HS-27A (cell line): ENCODE measurements around the gene ADGRL1.

ENCODE experiments used
- DNase-seq: peaks from one replicate; pipeline ENCODE4 v3.0.0-alpha.2; 2012; ENCODE audit warnings: low read depth, missing footprints

Gene ADGRL1

DNA sequence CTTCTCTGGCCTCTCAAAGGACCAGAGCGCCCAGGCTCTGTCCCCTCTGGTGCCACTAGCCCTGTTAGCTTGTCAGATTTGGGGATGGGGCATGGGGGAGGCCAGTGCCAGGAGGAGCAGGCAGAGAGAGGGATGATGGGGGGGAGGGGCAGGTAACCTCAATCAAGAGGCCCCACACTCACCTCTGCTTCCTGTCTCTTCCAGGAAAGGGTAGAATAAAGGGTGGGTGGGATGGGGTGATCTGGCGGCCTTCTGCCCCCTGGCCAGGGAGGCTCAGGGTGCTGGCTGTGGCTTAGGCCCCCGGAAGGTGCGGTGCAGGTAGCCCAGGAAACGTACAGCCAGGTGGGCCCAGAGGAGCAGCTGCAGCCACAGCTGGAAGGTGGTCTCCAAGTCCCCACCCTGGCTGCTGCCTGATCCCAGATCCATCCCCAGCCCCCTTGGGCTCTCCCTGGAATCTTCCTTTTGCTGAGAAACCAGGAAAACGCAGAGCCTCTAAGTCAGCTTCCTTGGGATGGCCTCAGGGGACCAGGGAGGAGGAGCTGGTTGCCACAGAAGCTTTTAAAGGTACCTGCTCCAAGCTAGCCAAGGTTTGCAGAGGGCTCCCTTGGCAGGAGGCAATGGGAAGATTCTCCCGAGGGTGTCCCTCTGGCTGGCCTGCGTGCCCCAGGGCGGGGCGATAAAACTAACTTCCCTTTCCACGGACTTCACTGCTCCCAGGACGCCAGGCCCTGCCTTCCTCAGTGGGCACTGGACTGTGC, 93.7 kb downstream of the ADGRL1 start:
- DNase-seq, result no peak

DNA sequence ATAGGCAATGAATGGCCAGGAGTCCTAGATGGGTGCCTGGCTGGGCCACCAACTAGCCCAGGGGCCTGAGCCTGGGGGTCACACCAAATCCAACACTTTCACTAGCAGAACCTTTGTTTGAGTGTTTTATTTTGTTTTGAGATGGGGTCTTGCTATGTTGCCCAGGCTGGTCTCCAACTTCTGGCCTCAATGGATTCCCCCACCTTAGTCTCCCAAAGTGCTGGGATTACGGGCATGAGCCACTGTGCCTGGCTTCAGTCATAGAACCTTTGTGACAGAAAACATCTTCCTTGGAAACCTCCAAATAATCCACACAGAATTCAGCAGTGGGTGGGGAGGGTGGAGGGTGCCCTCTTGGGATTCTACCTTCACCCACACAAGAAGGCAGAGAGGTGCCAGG, 94.5 kb downstream of the ADGRL1 start:
- DNase-seq, result no peak

DNA sequence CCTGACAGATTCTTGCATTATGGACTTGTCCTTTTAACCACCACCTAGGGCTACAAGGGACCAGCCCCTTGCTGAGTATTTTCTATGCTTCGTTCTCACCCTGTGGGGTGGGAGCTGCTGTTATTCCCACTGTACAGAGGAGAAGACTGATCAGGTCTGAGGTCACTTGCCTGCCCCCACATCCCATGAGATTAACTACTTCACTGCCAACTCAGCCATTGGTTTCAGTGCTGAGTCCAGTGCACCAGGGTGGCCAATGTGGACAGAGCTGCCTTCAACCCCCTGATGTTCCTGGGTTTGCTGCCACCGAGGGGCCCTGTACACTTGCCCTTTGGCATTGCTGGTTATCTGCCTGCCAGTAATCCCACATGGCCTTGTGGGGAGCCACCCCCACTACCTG, 95.3 kb downstream of the ADGRL1 start:
- no peak for DNase-seq

DNA sequence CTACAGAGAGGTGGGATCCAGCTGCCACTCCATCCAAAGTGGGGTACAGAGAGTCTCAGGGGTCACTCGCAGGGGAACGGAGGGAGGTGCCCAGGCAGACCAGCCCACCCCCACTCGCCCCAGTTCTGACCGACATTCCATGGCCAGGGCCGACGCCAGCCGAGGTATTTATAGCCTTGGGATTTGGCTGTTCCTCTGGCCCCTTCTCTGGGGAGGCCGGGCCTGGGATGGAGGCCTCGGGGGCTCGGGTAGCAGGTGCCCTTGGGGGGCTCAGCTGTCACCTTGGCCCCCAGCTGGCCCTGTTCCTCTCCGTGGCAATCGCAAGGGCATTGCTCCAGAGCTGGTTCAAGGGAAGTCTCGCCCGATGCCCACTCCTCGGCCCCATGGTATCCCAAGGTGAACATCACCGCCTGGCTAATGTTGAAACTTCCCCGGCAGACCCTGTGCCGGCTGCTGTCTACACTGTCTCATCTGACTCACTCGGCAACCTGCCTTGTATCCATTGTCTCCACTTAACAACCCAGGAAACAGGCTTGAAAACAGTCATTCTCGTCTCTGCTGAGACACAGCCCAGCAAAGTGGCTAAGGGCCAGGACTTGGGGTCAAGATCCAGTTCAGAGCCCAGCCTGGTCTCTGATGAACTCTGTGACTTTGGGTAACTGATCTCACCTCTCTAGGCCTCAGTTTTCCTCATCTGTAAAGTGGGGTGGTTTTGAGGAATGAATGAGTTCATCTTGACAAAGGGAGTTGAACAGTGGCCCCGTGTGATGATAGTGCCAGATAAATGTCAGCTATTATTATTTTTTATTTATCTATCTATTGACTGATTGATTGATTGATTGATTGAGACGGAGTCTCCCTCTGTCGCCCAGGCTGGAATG, 98.1 kb downstream of the ADGRL1 start:
- no peak for DNase-seq

DNA sequence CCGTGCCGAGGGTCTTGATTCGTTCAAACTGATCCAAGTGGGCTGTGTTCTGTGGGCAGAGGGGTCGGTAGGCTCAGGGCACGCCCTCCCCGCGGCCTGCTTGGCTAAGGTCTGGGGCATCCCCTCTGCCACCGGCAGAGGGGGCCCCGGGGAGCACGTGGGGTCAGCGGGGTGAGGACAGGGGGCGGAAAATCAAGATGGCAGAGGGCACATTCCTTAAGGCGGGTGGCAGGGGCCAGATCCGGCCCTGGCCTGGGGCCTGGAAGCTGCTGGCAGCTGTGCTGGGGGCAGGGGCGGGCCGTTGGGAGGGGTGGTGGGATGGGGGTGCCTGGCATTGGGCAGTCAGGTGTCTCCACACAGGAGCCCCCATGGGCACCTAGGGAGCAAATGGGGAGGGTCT, 99.1 kb downstream of the ADGRL1 start:
- no peak for DNase-seq

DNA sequence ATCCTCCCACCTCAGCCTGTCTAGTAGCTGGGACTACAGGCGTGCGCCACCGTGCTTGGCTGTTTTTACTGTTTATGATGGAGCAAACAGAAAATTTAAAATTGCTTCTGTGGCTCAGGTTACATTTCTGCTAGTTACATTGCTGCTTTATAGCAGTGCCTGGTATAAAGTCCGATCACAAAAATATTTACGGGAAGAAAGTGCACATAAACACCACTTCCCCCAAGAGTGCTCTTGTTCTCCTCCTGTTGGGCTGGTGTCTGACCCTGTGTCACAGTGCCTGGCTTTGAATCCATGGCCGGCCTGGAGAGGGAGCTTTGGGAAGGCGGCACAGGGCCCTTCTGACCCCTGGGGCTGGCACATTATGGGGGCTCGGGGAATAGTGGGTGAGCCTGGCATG, 100.3 kb downstream of the ADGRL1 start:
- DNase-seq, result no peak

DNA sequence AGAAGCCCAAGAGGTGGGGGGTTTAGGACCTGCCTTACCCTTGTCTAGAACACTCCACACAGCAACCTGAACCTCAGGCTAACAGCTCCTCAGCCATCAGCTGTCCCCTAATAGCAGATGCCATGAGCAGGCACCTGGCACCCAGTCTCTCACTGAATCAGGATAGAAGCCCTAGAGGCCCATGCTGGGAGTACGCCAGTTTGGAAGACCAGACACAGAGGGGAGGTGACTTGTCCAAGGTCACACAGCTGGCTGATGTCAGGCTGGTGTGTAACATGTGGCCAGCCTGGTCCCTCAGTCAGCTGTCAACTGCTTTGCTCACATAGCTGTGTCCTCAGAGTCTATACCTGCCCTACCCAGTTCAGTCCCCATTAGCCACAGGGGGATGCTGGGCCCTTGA, 102.7 kb downstream of the ADGRL1 start:
- DNase-seq, result no peak

DNA sequence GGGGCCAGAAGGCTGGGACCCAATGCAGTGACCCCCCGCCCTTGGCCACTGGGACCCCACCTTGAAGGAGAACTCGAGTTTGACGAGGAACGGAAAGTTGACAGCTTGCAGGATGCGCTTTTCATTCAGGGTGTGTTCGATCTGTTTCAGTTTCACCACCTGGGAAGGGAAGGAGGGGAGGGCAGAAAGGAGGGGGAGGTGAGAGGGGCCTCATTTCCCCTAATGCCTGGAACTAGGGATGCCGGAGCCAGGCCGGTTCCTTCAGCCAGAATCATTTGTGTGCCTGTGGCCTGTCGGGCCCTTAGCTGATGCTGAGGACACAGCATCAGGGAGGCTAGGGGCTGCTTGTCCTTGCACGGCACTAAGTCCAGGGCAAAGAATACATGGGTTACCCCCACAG, 103.2 kb downstream of the ADGRL1 start:
- no peak for DNase-seq

DNA sequence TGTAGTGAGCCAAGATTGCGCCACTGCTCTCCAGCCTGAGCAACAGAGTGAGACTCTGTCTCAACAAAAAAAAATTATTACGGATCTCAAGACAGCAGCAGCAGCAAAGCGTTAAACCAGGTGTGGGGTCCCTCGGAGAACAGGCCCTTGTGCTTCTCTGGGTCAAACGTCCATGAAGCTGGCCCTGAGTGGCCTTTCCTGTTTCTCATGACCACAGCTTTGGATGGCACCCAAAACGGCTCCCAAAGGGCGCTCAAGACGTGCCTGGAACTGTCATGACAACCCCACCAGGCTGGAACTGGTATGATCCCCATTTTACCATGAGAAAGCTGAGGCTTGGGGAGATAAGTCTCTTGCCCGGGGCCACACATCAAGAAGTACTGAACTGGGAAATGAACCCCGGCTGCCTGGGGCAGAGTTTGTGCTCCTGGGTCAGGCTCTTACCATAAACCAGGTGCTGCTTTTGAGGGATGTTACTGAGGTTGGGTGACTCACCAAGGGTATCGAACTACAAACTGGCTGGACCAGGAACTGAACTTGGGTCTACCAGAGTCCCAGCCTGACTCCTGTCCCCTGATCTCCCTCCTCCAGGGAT, 103.8 kb downstream of the ADGRL1 start:
- no peak for DNase-seq

DNA sequence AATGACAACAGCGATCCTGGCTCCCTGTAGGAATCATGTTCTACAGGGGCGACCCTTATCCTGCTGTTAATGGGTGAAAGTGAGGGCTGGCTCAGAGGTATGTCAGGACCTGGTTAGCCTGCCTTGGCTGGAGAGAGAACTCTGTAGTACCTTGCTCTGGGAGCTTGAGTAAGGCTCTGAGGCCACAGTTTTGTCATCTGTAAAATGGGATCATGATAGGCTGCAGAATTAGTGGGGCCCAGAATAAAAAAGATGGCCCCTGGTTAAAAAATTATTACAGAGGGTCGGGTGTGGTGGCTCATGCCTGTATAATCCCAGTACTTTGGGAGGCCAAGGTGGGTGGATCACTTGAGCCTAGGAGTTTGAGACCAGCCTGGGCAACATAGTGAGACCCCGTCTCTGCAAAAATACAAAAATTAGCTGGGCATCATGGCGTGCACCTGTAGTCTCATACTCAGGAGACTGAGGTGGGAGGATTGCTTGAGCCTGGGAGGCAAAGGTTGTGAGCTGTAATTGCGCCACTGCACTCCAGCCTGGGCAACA, 104.9 kb downstream of the ADGRL1 start:
- no peak for DNase-seq
